Smooth muscle cell of the pulmonary artery (primary cell): Measurements from ENCODE around the gene CIART. TPM values are rescaled to one million over a fixed set of nuclear protein-coding genes. Genes with fewer than 3 reads are reported as not detected.

Experiments used
- total RNA-seq: library from RNA; depleted of rRNA; stranded (reverse); fragments of >200 nt; gene quantifications from 2 replicates; pipeline ENCODE4 v1.2.3, GENCODE V29; 2014

CIART gene
- total RNA-seq, result 6.0 and 6.6 TPM in 2 replicates

GRCh38 chr1:150281758-150282557 is at the start of gene CIART:
Gene CIART, plus strand, starts transcription at chr1:150282554. Its CDS starts 714 bp downstream, at chr1:150283268.

GRCh38 chr1:150235852-150236613 is 46.3 kb upstream of the CIART start, which contains the start of gene ANP32E:
Gene ANP32E, minus strand, starts transcription at chr1:150236112. Its CDS starts 326 bp downstream, at chr1:150235786.

GRCh38 chr1:150257624-150258585 is 24.4 kb upstream of the CIART start, which contains the start of gene CA14:
Gene CA14, plus strand, starts transcription at chr1:150257774. Its CDS starts 355 bp downstream, at chr1:150258129.

GRCh38 chr1:150268705-150269403 is 13.5 kb upstream of the CIART start, which contains the start of gene APH1A:
Gene APH1A, minus strand, starts transcription at chr1:150269016. Its CDS starts 206 bp downstream, at chr1:150268810.

GRCh38 chr1:150293433-150294253 is 11.3 kb downstream of the CIART start, which contains the start of gene MRPS21:
Gene MRPS21, plus strand, starts transcription at chr1:150293861. Its CDS starts 506 bp downstream, at chr1:150294367.

Other genes with a start within 250 kb of the CIART start
- 28.1 and 33.9 TPM in 2 replicates for gene VPS45, start 214.8 kb upstream of the CIART start, total RNA-seq
- 40.0 and 64.0 TPM in 2 replicates for gene PLEKHO1, start 132.6 kb upstream of the CIART start, total RNA-seq
- gene ANP32E, start 46.4 kb upstream of the CIART start, total RNA-seq, result 14.9 and 20.9 TPM in 2 replicates
- gene CA14, start 24.8 kb upstream of the CIART start, total RNA-seq, result not detected in 2 replicates
- 74.9 and 83.1 TPM in 2 replicates for gene APH1A, start 13.5 kb upstream of the CIART start, total RNA-seq
- gene C1orf54, start 9.8 kb upstream of the CIART start, total RNA-seq, result 19.5 and 38.5 TPM in 2 replicates
- 31.5 and 32.2 TPM in 2 replicates for gene MRPS21, start 11.3 kb downstream of the CIART start, total RNA-seq
- gene PRPF3, start 39.0 kb downstream of the CIART start, total RNA-seq, result 29.5 and 30.9 TPM in 2 replicates
- gene RPRD2, start 81.6 kb downstream of the CIART start, total RNA-seq, result 7.8 and 10.8 TPM in 2 replicates
- gene TARS2, start 204.9 kb downstream of the CIART start, total RNA-seq, result 21.5 and 25.9 TPM in 2 replicates
- gene ECM1, start 225.6 kb downstream of the CIART start, total RNA-seq, result 42.9 and 72.5 TPM in 2 replicates
- 0.23 and 0.33 TPM in 2 replicates for gene FALEC, start 233.2 kb downstream of the CIART start, total RNA-seq